Measurements from ENCODE around the gene CBLC.
A peak's percentile ranks its signal among the peaks of the same experiment; 100 is the strongest.
"Not testable (repeated sequence)": the region's sequence is repeated elsewhere in the genome, so short reads cannot be mapped to it uniquely, and the experiment has no call there.

Gene CBLC

GRCh38 chr19:44819246-44819832, 41.6 kb downstream of the CBLC start:
- DNase-seq (ENCODE audit: low read depth in 2 of 2) = no peak

DNA sequence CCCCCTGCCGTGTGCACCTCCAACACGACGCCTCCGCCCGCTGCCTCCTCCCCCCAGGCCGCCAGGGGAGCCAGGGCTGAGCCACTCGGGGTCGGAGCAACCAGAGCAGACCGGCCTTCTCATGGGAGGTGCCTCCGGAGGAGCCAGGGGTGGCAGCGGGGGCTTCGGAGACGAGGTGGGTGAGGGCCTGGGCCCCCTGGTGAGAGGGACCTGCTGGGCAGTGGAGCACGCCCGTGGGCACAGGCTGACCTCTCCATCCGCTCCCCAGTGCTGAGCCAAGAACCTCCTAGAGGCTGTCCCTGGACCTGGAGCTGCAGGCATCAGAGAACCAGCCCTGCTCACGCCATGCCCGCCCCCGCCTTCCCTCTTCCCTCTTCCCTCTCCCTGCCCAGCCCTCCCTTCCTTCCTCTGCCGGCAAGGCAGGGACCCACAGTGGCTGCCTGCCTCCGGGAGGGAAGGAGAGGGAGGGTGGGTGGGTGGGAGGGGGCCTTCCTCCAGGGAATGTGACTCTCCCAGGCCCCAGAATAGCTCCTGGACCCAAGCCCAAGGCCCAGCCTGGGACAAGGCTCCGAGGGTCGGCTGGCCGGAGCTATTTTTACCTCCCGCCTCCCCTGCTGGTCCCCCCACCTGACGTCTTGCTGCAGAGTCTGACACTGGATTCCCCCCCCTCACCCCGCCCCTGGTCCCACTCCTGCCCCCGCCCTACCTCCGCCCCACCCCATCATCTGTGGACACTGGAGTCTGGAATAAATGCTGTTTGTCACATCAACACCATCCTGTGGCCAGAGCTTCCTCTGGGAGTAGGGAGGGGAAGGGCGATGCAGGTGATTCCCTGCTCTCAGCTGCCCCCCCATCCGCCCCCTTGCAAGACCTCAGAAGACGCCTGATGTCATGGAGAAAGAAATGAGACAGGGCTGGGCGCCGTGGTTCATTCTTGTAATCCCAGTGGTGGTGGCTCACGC, 43.2 kb downstream of the CBLC start:
- no peak for DNase-seq (ENCODE audit: low read depth in 2 of 2)

DNA sequence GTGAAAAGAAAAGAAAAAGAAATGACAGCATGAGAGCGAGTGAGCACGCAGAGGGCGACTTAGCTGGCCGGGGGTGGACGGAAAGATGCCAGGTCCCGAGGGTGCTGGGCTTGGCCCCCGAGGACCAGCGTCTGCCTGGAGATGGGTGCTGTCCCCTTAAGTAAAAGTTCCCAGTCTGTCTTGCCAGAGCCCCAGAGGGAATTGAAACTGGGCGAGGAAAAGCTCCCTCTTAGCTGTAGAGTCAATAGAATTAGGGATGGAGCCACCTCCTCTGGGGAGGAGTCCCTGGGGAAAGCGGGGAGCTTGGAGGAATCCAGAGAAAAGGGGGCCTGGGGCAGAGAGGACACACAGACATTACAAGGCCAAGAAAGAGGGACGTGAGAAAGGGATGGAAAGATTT, 44.5 kb downstream of the CBLC start:
- no peak for DNase-seq (ENCODE audit: low read depth in 2 of 2)

GRCh38 chr19:44822670-44823372, 45.1 kb downstream of the CBLC start:
- no peak for DNase-seq (ENCODE audit: low read depth in 2 of 2)

DNA sequence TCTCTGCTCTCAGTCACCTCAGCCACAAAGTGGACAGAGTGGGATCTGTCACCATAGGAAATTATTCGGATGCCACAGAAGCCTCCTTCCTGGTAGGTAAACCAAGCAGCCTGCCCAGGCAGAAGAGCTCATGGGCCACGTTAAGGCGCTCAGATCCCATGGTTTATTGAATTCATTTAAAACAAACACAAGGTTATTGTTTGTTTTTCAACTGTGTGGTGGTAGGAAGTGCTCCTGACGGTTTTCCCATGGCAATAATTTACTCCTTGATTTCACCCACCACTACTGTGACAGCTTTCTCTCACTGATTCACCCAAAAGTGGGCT, 45.6 kb downstream of the CBLC start:
- no peak for DNase-seq (ENCODE audit: low read depth in 2 of 2)

GRCh38 chr19:44824761-44825160, 47.1 kb downstream of the CBLC start:
- no peak for DNase-seq (ENCODE audit: low read depth in 2 of 2)

GRCh38 chr19:44832875-44833274, 55.2 kb downstream of the CBLC start:
- not testable (repeated sequence) for DNase-seq (ENCODE audit: low read depth in 2 of 2)

DNA sequence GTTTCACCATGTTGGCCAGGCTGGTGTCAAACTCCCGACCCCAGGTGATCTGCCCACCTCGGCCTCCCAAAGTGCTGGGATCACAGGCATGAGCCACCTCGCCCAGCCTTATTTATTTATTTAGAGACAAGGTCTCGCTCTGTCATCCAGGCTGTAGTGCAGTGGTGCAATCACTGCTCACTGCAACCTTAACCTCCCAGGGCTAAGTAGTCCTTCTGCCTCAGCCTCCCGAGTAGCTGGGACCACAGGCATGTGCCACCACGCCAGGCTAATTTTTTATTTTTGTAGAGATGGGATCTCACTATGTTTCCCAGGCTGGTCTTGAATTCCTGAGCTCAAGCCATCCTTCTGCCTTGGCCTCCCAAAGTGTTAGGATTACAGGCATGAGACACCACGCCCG, 56.7 kb downstream of the CBLC start:
- not testable (repeated sequence) for DNase-seq (ENCODE audit: low read depth in 2 of 2)

- no peak for DNase-seq (ENCODE audit: low read depth in 2 of 2)
These were observed 61.6 kb downstream of the CBLC start for GRCh38 chr19:44839276-44839675.

GRCh38 chr19:44840811-44841210, 63.1 kb downstream of the CBLC start:
- DNase-seq (ENCODE audit: low read depth in 2 of 2) = no peak

DNA sequence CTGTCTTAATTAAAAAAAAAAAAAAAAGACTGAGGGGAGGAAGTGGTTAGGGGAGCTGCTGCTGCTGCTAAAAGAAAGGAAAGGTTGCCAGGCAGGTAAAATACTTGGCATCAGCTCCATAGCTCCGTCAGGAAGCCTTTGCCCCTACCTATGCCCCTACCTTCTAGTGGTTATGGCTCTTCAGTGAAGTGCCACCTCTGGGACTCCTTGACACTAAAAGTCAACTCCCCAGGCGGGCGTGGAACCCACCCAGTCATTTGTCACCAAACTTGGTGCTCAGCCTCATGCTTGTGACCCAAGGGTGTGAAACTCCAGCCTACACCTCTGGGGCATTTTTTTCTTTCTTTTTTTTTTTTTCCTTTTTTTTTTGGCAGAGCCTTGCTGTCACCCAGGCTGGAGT, 63.5 kb downstream of the CBLC start:
- no peak for DNase-seq (ENCODE audit: low read depth in 2 of 2)

DNA sequence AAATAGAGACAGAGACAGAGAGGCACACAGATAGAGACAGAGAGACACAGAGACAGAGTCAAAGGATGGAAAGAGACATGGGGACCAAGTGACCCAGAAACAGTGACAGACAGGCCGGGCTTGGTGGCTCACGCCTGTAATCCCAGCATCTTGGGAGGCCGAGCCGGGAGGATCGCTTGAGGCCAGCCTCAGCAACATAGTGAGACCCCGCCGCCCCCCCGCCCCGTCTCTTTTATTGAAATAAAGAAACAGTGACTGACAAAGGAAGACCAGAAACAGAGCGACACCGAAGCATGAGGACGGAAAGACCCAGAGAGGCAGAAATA, 67.6 kb downstream of the CBLC start:
- DNase-seq (ENCODE audit: low read depth in 2 of 2) = no peak

DNA sequence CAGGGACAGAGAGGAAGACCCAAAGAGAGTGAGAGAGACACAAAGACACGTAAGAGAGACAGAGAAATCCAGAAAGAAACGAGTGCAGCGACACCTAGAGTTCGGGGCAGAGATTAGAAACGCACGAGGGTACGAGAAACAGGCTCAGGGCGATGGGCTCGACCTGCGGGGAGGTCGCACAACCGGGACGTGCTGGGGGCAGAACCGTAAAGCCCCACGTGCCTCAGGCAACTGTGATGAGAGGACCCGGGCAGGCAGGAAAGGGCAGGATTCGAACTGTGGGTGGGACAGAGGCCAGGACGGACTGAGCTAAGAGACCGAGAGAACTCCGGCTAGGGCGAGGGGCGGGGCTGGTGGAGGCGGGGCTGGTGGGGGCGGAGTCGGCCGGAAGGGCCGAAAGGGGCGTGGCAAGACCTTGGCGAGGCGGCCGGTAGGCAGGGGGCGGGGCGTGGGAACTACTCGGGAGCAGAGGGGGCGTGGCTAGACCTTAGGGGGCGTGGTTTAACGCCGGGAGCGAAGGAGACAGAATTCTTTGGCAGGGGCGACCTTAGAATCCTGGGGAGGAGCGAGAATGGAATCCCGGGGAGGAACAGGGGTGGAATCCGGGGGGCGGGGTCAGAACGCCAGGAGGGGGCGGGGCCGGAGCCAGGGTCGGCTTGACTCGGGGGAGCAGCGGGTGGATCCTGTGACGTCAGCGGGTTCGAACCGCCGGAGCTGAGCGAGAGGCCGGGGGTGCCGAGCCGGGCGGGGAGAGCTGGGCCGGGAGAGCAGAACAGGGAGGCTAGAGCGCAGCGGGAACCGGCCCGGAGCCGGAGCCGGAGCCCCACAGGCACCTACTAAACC, 68.1 kb downstream of the CBLC start, which contains the start of gene NECTIN2:
NECTIN2 (plus strand) TSS at position 686 of the 843 bp plus-strand sequence. CDS start 229 bp downstream, outside the sequence.
- DNase-seq (ENCODE audit: low read depth in 2 of 2) = peak; percentile 46 to 50

GRCh38 chr19:44846455-44847143, 68.9 kb downstream of the CBLC start:
- no peak for DNase-seq (ENCODE audit: low read depth in 2 of 2)

- no peak for DNase-seq (ENCODE audit: low read depth in 2 of 2)
These were observed 69.7 kb downstream of the CBLC start for GRCh38 chr19:44847144-44848035.

- DNase-seq (ENCODE audit: low read depth in 2 of 2) = no peak
These were observed 70.5 kb downstream of the CBLC start for GRCh38 chr19:44848036-44848811.

- no peak for DNase-seq (ENCODE audit: low read depth in 2 of 2)
These were observed 71.2 kb downstream of the CBLC start for GRCh38 chr19:44848812-44849447.

All from stimulated activated CD8-positive, alpha-beta memory T cell treated with anti-CD3 and anti-CD28 coated beads, Interleukin-7, amount 100 ng/mL, for 1 hour (primary cell).